WERI-Rb-1 (cell line): ENCODE data around the gene RALGPS1.

Experiments
- DNase-seq: peaks from one replicate; pipeline ENCODE4 v3.0.0-alpha.2; 2020
- H3K27ac ChIP-seq: fragments of 250-450 bp; sonication (Bioruptor Pico); 2 replicates; pipeline ENCODE4 v1.5.1; 2020; ENCODE audit warnings: mild to moderate bottlenecking, moderate library complexity
- H3K27me3 ChIP-seq: fragments of 250-450 bp; sonication (Bioruptor Pico); 2 replicates; pipeline ENCODE4 v1.5.1; 2021; ENCODE audit warnings: mild to moderate bottlenecking, low read depth, moderate library complexity; ENCODE audit not compliant: insufficient read depth, severe bottlenecking
- H3K36me3 ChIP-seq: fragments of 250-450 bp; sonication (Bioruptor Pico); 2 replicates; pipeline ENCODE4 v1.5.1; 2020; ENCODE audit warnings: mild to moderate bottlenecking, moderate library complexity
- H3K4me3 ChIP-seq: 2 replicates; pipeline ENCODE4 v1.5.1; 2011; ENCODE audit warnings: low read depth, mild to moderate bottlenecking, control low read depth, low read length
- H3K9me3 ChIP-seq: fragments of 250-450 bp; sonication (Bioruptor Pico); 2 replicates; pipeline ENCODE4 v1.5.1; 2021; ENCODE audit warnings: mild to moderate bottlenecking, moderate library complexity; ENCODE audit not compliant: severe bottlenecking
- CTCF ChIP-seq: IDR thresholded peaks from 2 replicates; pipeline ENCODE4 v1.5.1; 2011; ENCODE audit warnings: low read depth, mild to moderate bottlenecking, control low read depth, inconsistent platforms, low read length

The RALGPS1 gene

GRCh38 chr9:127183814-127184582, 269.4 kb downstream of the RALGPS1 start:
- Histone ChIP-seq H3K9me3 (no peaks in the 10 kb centered on the region), H3K27ac (no peak overlapping the region), H3K27me3 (no peaks in the 10 kb centered on the region), H3K36me3 (no peaks in the 10 kb centered on the region; the same call in none of the 2 replicates), H3K4me3 (no peak overlapping the region)
- no peak for TF ChIP-seq CTCF
- no peak for DNase-seq

- no peaks in the 10 kb centered on the region; the same call in none of the 2 replicates for H3K36me3 ChIP-seq
- H3K27ac ChIP-seq, result no peak overlapping the region
- no peaks in the 10 kb centered on the region for H3K9me3 ChIP-seq
- TF ChIP-seq CTCF, result no peak
- no peak overlapping the region for H3K4me3 ChIP-seq
- DNase-seq, result no peak
- H3K27me3 ChIP-seq, result no peaks in the 10 kb centered on the region
These were observed 270.1 kb downstream of the RALGPS1 start for GRCh38 chr9:127184641-127185040.

- Histone ChIP-seq H3K27me3 (no peaks in the 10 kb centered on the region), H3K36me3 (no peaks in the 10 kb centered on the region; the same call in none of the 2 replicates), H3K27ac (no peak overlapping the region), H3K9me3 (no peaks in the 10 kb centered on the region), H3K4me3 (no peak overlapping the region)
- TF ChIP-seq CTCF, result no peak
- no peak for DNase-seq
These were observed 270.6 kb downstream of the RALGPS1 start for GRCh38 chr9:127185181-127185580.

GRCh38 chr9:127185931-127186781, 271.6 kb downstream of the RALGPS1 start:
- no peak overlapping the region for H3K4me3 ChIP-seq
- H3K9me3 ChIP-seq, result no peaks in the 10 kb centered on the region
- no peaks in the 10 kb centered on the region for H3K27me3 ChIP-seq
- no peak for TF ChIP-seq CTCF
- no peak for DNase-seq
- H3K27ac ChIP-seq, result no peak overlapping the region
- H3K36me3 ChIP-seq, result no peaks in the 10 kb centered on the region; the same call in 1 of the 2 replicates

GRCh38 chr9:127186806-127187205, 272.2 kb downstream of the RALGPS1 start:
- no peak for TF ChIP-seq CTCF
- no peak overlapping the region for H3K4me3 ChIP-seq
- no peaks in the 10 kb centered on the region for H3K9me3 ChIP-seq
- H3K27me3 ChIP-seq, result no peaks in the 10 kb centered on the region
- H3K36me3 ChIP-seq, result no peaks in the 10 kb centered on the region; the same call in 1 of the 2 replicates
- H3K27ac ChIP-seq, result no peak overlapping the region
- no peak for DNase-seq
